Ectodermal cell (in vitro differentiated cells): ENCODE data around the gene RSAD2.
"Not testable (repeated sequence)": the region's sequence is repeated elsewhere in the genome, so short reads cannot be mapped to it uniquely, and the experiment has no call there.

Experiments
- H3K27ac ChIP-seq: 2 replicates; pipeline ENCODE4 v1.7.0; 2013; ENCODE audit warnings: mild to moderate bottlenecking, low read depth, low read length; ENCODE audit not compliant: insufficient read depth, poor library complexity, severe bottlenecking
- H3K27me3 ChIP-seq: 2 replicates; pipeline ENCODE4 v1.7.0; 2013; ENCODE audit warnings: mild to moderate bottlenecking, low read length; ENCODE audit not compliant: insufficient read depth, control insufficient read depth, poor library complexity, severe bottlenecking
- H3K36me3 ChIP-seq: one replicate; pipeline ENCODE4 v1.7.0; 2013; ENCODE audit warnings: low read length; ENCODE audit not compliant: control insufficient read depth, insufficient read depth
- H3K4me1 ChIP-seq: one replicate; pipeline ENCODE4 v1.7.0; 2013; ENCODE audit warnings: low read length; ENCODE audit not compliant: control insufficient read depth, insufficient read depth
- H3K4me3 ChIP-seq: 2 replicates; pipeline ENCODE4 v1.7.0; 2013; ENCODE audit warnings: low read depth, low read length, control low read depth; ENCODE audit not compliant: insufficient read depth
- H3K9me3 ChIP-seq: 2 replicates; pipeline ENCODE4 v1.7.0; 2013; ENCODE audit warnings: mild to moderate bottlenecking, low read length, moderate library complexity; ENCODE audit not compliant: control insufficient read depth
- WGBS, 2 experiments: methylation state at CpG; one replicate each; pipeline ENCODE4 v1.1.7; 2013; ENCODE audit warnings: missing lambda C conversion rate in 2 of 2; 5-methylcytosine and 5-hydroxymethylcytosine counted together

RSAD2 gene

GRCh38 chr2:6845312-6845711 lies 32.3 kb upstream of the RSAD2 start:
- WGBS, 2 experiments: 88 to 89% methylated on average over 3 of the region's 3 CpGs
- H3K9me3 ChIP-seq: peaks cover 3% of the 10 kb centered on the region
- no peak overlapping the region for H3K27ac ChIP-seq

DNA sequence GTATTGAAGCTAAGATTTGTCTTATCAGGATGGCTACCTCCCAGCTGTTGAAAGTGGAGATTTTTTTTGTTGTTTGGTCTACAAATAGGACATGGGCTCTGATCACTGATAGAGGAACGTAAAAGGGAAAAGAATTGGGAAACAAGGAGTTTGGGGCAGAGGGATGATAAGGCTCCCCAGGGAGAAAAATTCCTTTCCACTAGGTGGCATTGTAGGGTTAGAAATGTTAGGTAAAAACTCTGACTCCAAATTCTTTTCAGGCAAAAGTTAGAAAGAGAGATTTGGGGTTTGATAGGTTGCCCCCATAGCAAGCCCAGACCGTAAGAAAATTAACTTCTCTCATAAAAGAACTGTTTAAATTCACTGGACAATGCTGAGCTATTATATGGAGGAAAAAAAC lies 31.7 kb upstream of the RSAD2 start:
- Histone ChIP-seq H3K27me3 (no peaks in the 10 kb centered on the region), H3K36me3 (no peaks in the 10 kb centered on the region), H3K4me3 (no peak overlapping the region), H3K27ac (no peak overlapping the region), H3K9me3 (peaks cover 3% of the 10 kb centered on the region), H3K4me1 (no peaks in the 10 kb centered on the region)
- WGBS, 2 experiments: 85 to 87% methylated on average over 1 to 2 of the region's 2 CpGs

More at GRCh38 chr2:6845312-6845711, 32.3 kb upstream of the RSAD2 start:
- no peaks in the 10 kb centered on the region for H3K4me1 ChIP-seq
- no peaks in the 10 kb centered on the region for H3K27me3 ChIP-seq
- no peak overlapping the region for H3K4me3 ChIP-seq
- no peaks in the 10 kb centered on the region for H3K36me3 ChIP-seq

GRCh38 chr2:6846540-6846939 lies 31.0 kb upstream of the RSAD2 start:
- Histone ChIP-seq H3K27ac (no peak overlapping the region), H3K36me3 (no peaks in the 10 kb centered on the region), H3K4me1 (no peaks in the 10 kb centered on the region), H3K9me3 (peaks cover 3% of the 10 kb centered on the region), H3K27me3 (no peaks in the 10 kb centered on the region), H3K4me3 (no peak overlapping the region)
- 84 to 91% methylated on average over 1 of the region's 1 CpG for WGBS, 2 experiments

GRCh38 chr2:6846967-6847681 lies 30.5 kb upstream of the RSAD2 start:
- no peaks in the 10 kb centered on the region for H3K4me1 ChIP-seq
- H3K9me3 ChIP-seq: peaks cover 3% of the 10 kb centered on the region
- H3K27me3 ChIP-seq: no peaks in the 10 kb centered on the region
- 89 to 93% methylated on average over 6 of the region's 6 CpGs for WGBS, 2 experiments
- H3K27ac ChIP-seq: no peak overlapping the region
- no peak overlapping the region for H3K4me3 ChIP-seq
- no peaks in the 10 kb centered on the region for H3K36me3 ChIP-seq

- Histone ChIP-seq H3K4me1 (no peaks in the 10 kb centered on the region), H3K36me3 (no peaks in the 10 kb centered on the region), H3K9me3 (no peaks in the 10 kb centered on the region), H3K4me3 (no peak overlapping the region), H3K27me3 (no peaks in the 10 kb centered on the region), H3K27ac (no peak overlapping the region)
- 94% methylated on average over 2 of the region's 2 CpGs; no CpG with 5 or more reads in 1 of the 2 experiments for WGBS, 2 experiments
Measured at GRCh38 chr2:6852195-6852594, 25.4 kb upstream of the RSAD2 start.

DNA sequence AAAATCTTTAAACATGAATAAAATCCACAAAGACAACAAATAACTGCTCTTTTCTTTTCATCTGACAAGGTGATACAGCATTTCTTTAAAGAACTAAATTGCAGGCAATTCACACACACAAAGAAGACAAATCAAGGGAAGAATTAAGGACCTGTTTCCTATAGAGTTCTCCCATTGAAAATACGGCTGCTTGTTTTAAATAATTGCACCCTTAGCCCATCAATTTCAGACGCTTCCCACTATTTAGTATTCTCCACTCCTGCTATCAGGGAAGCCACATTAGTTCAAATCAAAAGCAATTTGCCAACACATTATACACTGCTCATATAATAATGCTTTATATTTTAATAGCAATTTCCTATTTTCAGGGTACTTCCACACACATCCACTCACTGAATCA lies 23.2 kb upstream of the RSAD2 start:
- no peak overlapping the region for H3K4me3 ChIP-seq
- 85 to 97% methylated on average over 2 of the region's 2 CpGs for WGBS, 2 experiments
- no peaks in the 10 kb centered on the region for H3K36me3 ChIP-seq
- H3K27ac ChIP-seq: no peak overlapping the region
- no peaks in the 10 kb centered on the region for H3K9me3 ChIP-seq
- no peaks in the 10 kb centered on the region for H3K27me3 ChIP-seq
- no peaks in the 10 kb centered on the region for H3K4me1 ChIP-seq

DNA sequence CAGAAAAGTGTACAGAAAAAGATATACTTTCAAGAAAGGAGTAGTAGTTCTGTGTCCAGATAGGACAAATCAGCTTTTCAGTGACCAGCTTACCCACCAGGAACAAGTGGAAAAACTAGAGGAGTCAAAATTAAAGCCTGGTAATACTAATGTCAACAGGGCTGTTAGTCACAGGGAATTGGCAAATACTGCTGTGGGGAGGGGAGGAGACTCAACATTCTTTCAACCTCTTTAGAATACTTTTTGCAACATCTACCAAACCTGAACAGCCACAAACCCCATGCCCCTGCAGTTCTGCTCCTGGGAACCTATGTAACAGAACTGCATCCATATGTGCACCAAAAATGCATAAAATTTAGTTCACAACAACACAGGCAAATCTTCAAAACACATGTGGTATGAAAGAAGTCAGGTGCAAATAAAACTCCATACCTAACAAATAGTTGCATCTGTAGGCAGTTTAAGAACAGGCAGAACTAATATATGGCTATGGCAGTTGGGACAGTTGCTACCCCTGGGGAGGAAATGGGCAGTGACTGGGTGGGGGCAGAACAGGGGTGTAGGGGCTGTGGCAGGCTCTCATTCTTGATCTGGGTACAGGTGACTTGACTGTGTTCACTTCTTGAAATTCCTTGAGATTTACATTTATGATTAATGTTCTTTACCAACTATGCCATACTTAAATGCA lies 21.6 kb upstream of the RSAD2 start:
- H3K4me3 ChIP-seq: no peak overlapping the region
- no peaks in the 10 kb centered on the region for H3K9me3 ChIP-seq
- H3K27ac ChIP-seq: no peak overlapping the region
- no peaks in the 10 kb centered on the region for H3K36me3 ChIP-seq
- no peaks in the 10 kb centered on the region for H3K27me3 ChIP-seq
- no peaks in the 10 kb centered on the region for H3K4me1 ChIP-seq

GRCh38 chr2:6856548-6856920 lies 21.0 kb upstream of the RSAD2 start:
- no peak overlapping the region for H3K27ac ChIP-seq
- H3K4me1 ChIP-seq: no peaks in the 10 kb centered on the region
- whole genome bisulfite sequencing, 2 experiments: 100% methylated on average over 1 of the region's 1 CpG
- no peaks in the 10 kb centered on the region for H3K27me3 ChIP-seq
- no peaks in the 10 kb centered on the region for H3K9me3 ChIP-seq
- no peaks in the 10 kb centered on the region for H3K36me3 ChIP-seq
- no peak overlapping the region for H3K4me3 ChIP-seq

DNA sequence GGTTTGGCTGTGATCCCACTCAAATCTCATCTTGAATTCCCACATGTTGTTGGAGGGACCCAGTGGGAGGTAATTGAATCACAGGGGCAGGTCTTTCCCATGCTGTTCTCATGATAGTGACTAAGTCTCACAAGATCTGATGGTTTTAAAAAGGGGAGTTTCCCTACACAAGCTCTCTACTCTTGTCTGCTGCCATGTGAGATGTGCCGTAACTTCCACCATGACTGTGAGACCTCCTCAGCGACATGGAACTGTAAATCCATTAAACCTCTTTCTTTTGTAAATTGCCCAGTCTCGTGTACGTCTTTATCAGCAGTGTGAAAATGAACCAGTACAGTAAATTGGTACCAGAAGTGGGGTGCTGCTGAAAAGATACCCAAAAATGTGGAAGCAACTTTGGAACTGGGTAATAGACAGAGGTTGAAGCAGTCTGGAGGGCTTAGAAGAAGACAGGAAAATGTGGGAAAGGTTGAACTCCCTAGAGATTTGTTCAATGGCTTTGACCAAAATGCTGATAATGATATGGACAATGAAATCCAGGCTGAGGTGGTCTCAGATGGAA lies 19.0 kb upstream of the RSAD2 start:
- not testable (repeated sequence) for H3K27me3 ChIP-seq, H3K9me3 ChIP-seq, H3K27ac ChIP-seq, H3K4me3 ChIP-seq, H3K36me3 ChIP-seq, H3K4me1 ChIP-seq
- WGBS, 2 experiments: 94% methylated on average over 4 of the region's 4 CpGs

GRCh38 chr2:6860296-6860695 lies 17.3 kb upstream of the RSAD2 start:
- H3K36me3 ChIP-seq: no peaks in the 10 kb centered on the region
- no peaks in the 10 kb centered on the region for H3K4me1 ChIP-seq
- H3K27ac ChIP-seq: no peak overlapping the region
- H3K27me3 ChIP-seq: peaks cover 19% of the 10 kb centered on the region
- no peak overlapping the region for H3K4me3 ChIP-seq
- H3K9me3 ChIP-seq: no peaks in the 10 kb centered on the region
- WGBS, 2 experiments: 91 to 95% methylated on average over 3 of the region's 3 CpGs
